ENCODE results near the gene PYGO2. TPM values are rescaled to one million over a fixed set of nuclear protein-coding genes. Genes with fewer than 3 reads are reported as not detected.
A peak's percentile ranks its signal among the peaks of the same experiment; 100 is the strongest.

The PYGO2 gene
- total and polyA plus RNA-seq, 2 experiments from 2014 or later, result 45.3 to 45.6 TPM

DNA sequence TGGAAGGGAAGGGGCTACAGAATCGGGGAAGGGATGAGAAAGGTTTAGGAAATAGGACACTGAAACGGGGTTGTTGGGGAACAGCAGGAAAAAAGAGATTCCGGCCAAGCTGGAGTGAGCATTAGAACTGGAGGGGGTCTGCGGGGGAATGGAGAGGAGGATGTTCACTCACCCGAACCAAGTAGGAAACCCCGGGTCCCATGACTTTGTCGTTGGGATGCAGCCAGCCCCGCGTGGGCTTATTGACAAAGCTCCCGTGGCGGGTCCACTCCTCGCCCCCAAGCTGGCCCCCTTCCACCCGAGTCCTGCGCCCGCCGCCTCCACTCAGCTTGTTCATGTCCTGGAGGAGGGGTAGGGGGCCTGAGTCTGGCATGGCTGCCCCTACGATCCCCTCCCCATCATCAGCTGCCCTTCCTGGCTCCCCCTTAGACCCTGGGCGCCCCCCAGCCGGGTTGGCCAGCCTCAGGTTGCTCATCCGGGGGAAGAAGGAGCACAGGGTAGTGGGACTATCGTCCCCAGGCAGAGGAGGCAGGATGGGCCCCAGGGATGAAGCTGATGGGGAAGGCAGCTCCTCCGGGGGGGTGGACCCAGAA, 8.4 kb upstream of the PYGO2 start:
- H3K4me3 ChIP-seq, result peak overlapping the region; percentile 17
- no peak for DNase-seq (ENCODE audit: low read depth in 1 of 2, low spot score in 1 of 2)
- peaks cover 30% of the 10 kb centered on the region for H3K4me1 ChIP-seq (ENCODE audit: low read depth)
- H3K27me3 ChIP-seq, result no peaks in the 10 kb centered on the region
- H3K27ac ChIP-seq, result no peak overlapping the region
- H3K9me3 ChIP-seq (ENCODE audit: low read depth), result no peaks in the 10 kb centered on the region
- H3K36me3 ChIP-seq, result peaks cover 12% of the 10 kb centered on the region
- TF ChIP-seq, protein P1, sequence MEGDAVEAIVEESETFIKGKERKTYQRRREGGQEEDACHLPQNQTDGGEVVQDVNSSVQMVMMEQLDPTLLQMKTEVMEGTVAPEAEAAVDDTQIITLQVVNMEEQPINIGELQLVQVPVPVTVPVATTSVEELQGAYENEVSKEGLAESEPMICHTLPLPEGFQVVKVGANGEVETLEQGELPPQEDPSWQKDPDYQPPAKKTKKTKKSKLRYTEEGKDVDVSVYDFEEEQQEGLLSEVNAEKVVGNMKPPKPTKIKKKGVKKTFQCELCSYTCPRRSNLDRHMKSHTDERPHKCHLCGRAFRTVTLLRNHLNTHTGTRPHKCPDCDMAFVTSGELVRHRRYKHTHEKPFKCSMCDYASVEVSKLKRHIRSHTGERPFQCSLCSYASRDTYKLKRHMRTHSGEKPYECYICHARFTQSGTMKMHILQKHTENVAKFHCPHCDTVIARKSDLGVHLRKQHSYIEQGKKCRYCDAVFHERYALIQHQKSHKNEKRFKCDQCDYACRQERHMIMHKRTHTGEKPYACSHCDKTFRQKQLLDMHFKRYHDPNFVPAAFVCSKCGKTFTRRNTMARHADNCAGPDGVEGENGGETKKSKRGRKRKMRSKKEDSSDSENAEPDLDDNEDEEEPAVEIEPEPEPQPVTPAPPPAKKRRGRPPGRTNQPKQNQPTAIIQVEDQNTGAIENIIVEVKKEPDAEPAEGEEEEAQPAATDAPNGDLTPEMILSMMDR (IDR thresholded peaks at IDR 0.05; ENCODE audit: low read depth, low read length), result no peak

DNA sequence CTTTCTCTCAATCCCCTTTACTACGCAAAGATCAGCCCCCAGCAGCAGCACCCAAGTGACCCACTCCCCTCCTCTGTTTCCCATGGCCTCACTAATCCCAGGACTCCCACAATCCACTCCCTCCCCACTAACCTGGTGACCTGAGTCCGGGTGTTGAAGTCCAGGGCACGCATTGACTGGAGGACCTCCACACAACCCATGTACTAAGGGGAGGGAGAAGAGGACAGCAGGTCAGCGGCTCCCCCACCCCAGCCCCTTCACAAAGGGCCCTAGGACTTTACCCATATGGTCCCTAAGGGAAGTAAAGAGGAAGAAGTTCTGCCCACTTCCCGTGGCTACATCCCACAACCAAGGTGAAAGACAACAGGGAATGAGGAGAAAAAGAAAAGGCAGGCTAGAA, 7.7 kb upstream of the PYGO2 start:
- H3K9me3 ChIP-seq (ENCODE audit: low read depth), result no peaks in the 10 kb centered on the region
- H3K27me3 ChIP-seq, result no peaks in the 10 kb centered on the region
- peaks cover 12% of the 10 kb centered on the region for H3K36me3 ChIP-seq
- H3K4me1 ChIP-seq (ENCODE audit: low read depth), result peaks cover 30% of the 10 kb centered on the region
- TF ChIP-seq, protein P1 (IDR thresholded peaks at IDR 0.05; ENCODE audit: low read depth, low read length), result no peak
- no peak overlapping the region for H3K27ac ChIP-seq
- DNase-seq (ENCODE audit: low read depth in 1 of 2, low spot score in 1 of 2), result no peak
- H3K4me3 ChIP-seq, result no peak overlapping the region

DNA sequence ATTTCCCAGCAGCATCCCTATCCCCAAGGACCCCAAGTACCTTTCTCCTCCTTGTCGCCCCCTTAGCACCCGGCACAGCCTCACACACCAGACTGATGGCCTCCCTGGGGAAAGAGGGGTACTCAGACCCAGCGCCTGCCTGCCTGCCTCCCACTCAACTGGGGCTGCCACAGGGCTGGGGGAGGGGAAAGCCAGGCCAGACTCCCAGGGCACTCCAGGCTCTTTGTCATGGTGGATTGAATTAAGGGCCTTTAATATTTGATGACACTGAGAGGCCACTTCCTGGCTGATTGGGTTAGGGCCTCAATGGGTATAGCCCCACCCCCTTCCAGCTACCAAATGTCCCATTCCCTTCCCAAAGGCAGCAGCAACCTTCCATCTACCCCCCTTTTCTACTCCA, 7.1 kb upstream of the PYGO2 start:
- no peak for DNase-seq (ENCODE audit: low read depth in 1 of 2, low spot score in 1 of 2)
- Histone ChIP-seq H3K9me3 (ENCODE audit: low read depth) (no peaks in the 10 kb centered on the region), H3K27me3 (no peaks in the 10 kb centered on the region), H3K4me3 (no peak overlapping the region), H3K4me1 (ENCODE audit: low read depth) (peaks cover 30% of the 10 kb centered on the region), H3K27ac (peak overlapping the region; percentile 3), H3K36me3 (peaks cover 12% of the 10 kb centered on the region)
- TF ChIP-seq, protein P1 (IDR thresholded peaks at IDR 0.05; ENCODE audit: low read depth, low read length), result no peak

DNA sequence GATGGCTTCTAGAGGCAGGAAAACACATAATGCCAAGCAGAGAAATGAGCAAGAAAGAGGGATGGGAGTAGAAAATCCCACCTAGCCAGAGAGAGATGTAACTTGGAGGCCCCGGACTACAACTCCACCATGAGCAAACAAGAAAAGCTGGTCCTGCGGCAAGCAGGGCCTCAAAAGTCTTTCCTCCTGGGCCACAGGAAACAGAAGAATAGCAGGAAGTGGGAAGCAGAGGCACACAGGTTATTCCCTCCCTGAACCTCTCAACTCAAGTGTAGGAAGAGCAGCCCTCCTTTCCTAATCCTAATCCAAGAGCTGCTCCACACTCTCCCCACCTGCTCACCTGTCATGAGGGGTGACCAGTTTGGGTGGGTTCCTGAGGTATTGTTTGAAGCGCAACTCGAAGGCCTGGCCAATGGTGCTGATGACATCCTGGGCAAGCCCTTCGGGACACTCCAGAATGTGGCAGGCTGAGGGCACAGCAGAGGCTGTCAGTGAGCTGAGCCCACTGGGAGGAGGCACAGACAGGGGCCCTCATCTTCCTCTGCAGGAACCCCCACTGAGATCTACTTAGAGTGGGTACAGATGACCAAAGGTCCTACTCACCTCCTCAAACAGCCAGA, 5.9 kb upstream of the PYGO2 start:
- Histone ChIP-seq H3K27me3 (no peaks in the 10 kb centered on the region), H3K27ac (no peak overlapping the region), H3K4me1 (ENCODE audit: low read depth) (peaks cover 24% of the 10 kb centered on the region), H3K4me3 (no peak overlapping the region), H3K9me3 (ENCODE audit: low read depth) (no peaks in the 10 kb centered on the region), H3K36me3 (peaks cover 12% of the 10 kb centered on the region)
- no peak for DNase-seq (ENCODE audit: low read depth in 1 of 2, low spot score in 1 of 2)
- TF ChIP-seq, protein P1 (IDR thresholded peaks at IDR 0.05; ENCODE audit: low read depth, low read length), result no peak

DNA sequence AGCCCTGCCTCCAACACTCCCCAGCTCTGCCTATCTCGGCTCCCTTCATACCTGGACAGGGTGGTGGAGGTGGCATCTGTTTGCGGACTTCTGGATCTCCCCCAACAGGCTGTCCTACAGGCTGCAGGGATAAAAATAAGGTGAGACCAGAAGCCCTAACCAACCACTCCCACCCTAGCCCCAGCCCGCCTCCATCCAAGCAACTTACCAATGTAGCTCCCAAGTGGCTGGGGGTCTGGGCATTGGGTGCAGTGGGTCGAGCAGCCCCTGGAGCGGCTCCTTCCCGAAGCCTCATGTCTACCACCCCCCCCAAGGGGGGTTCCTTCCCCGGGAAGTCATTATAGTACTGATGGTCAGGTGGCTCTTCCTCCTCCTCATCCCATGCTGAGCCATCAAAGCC, 4.5 kb upstream of the PYGO2 start:
- Histone ChIP-seq H3K27me3 (no peaks in the 10 kb centered on the region), H3K4me3 (no peak overlapping the region), H3K36me3 (peaks cover 12% of the 10 kb centered on the region), H3K9me3 (ENCODE audit: low read depth) (no peaks in the 10 kb centered on the region), H3K4me1 (ENCODE audit: low read depth) (peaks cover 21% of the 10 kb centered on the region), H3K27ac (no peak overlapping the region)
- no peak for DNase-seq (ENCODE audit: low read depth in 1 of 2, low spot score in 1 of 2)
- TF ChIP-seq, protein P1 (IDR thresholded peaks at IDR 0.05; ENCODE audit: low read depth, low read length), result no peak

Measured in cardiac muscle cell (in vitro differentiated cells and primary cell).